Measurements from ENCODE around the gene SNRPD2. TPM values are rescaled to one million over a fixed set of nuclear protein-coding genes. Genes with fewer than 3 reads are reported as not detected.

SNRPD2 gene
- polyA plus RNA-seq, 2 of the 4 experiments (the other 2 are of a cell fraction) = 811 to 1,002 TPM

DNA sequence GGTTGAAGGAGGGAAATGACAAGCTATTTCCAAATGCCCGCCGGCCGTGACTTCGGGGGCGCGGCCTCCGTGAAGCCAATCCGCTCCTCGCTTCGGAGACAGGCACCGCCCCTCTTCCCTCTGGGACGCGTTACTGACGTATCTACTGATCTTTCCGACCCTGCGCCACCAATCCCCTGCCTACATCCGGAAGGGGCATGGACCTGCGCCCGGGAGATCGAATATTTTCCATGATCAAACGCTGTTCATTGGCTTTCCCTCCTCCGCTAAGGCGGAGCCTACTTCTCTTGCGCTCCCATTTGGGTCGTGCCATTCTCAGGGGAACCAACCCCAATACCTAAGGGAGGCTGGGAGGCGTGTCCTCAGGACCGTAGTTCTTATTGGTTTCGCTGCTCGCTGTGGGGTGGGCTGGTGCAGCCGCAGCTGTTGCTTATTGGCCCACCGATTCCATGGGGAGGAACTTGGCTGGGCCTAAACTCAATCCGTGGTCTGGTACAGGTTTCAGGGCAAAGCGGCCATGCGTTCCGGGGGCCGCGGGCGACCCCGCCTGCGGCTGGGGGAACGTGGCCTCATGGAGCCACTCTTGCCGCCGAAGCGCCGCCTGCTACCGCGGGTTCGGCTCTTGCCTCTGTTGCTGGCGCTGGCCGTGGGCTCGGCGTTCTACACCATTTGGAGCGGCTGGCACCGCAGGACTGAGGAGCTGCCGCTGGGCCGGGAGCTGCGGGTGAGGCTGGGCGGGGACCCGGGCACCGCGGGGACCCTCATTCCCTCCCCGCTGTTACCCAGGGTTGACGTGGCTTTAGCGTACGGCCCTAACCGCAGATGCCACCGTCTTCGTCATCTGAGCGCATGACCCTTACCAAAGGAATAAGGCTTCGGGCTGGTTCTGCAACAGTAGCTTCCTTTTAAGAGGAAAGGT is 693 bp upstream of the SNRPD2 start, which contains the start of gene QPCTL:
Gene QPCTL, plus strand, starts transcription at position 480 of the 919 bp plus-strand sequence. Its CDS starts 38 bp downstream, at position 518.
- Histone ChIP-seq H3K4me3 (peak within 1 kb of the TSS; percentile 82), H3K27ac (peak within 1 kb of the TSS; percentile 88 to 91), H3K4me1 (peaks cover 13% of the 10 kb centered on the region), H3K9me3 (no peaks in the 10 kb centered on the region), H3K4me2 (peak within 1 kb of the TSS; percentile 94)
- peak; percentile 99 to 100 for DNase-seq (ENCODE audit: low read depth in 1 of 2, low spot score in 1 of 2)
- FAIRE-seq = peak; percentile 100
- ChIA-PET POLR2A (interaction anchor here (0.6 to 4.6 kb wide), 21 partner anchors 8 to 514 kb away, joined by 3 to 68 read pairs (median 6); partner anchors contain the start of genes FBXO46, SIX5 and TRAPPC6A), CTCF (interaction anchor here (0.6 to 8.0 kb wide), 40 partner anchors 12 to 1152 kb away, joined by 3 to 160 read pairs (median 4); partner anchors contain the start of genes DMWD, FBXO46 and SIX5)
- under 1% methylated on average over 54 of the region's 70 CpGs for WGBS (ENCODE audit: missing lambda C conversion rate)
- peak; percentile 91 to 96 for ATAC-seq
- TF ChIP-seq RARB (CRISPR knock-in tag; IDR thresholded peaks at IDR 0.05) (no peak), JUNB (IDR thresholded peaks at IDR 0.05) (no peak), NR3C1 (IDR thresholded peaks at IDR 0.05) (no peak), POLR2A (IDR thresholded peaks at IDR 0.05; ENCODE audit: low read length) (peak; percentile 93), FOSB (CRISPR knock-in tag; IDR thresholded peaks at IDR 0.05) (no peak), CEBPB (IDR thresholded peaks at IDR 0.05) (no peak; a peak in 1 of 4 replicates), NFE2L2 (conservative IDR thresholded peaks at IDR 0.05; ENCODE audit: low read length) (no peak), ZSCAN20 (CRISPR knock-in tag; IDR thresholded peaks at IDR 0.05) (no peak), CHD4 (IDR thresholded peaks at IDR 0.05; ENCODE audit: borderline replicate concordance) (no peak), EHMT2 (IDR thresholded peaks at IDR 0.05; ENCODE audit: low read depth) (no peak), MAFK (IDR thresholded peaks at IDR 0.05; ENCODE audit: partially characterized antibody) (no peak), CBX2 (IDR thresholded peaks at IDR 0.05; ENCODE audit: borderline replicate concordance, low read depth) (no peak), BHLHE40 (IDR thresholded peaks at IDR 0.05; ENCODE audit: low read depth, low read length) (no peak), HOXA7 (CRISPR knock-in tag; IDR thresholded peaks at IDR 0.05) (no peak), RNF2 (IDR thresholded peaks at IDR 0.05; ENCODE audit: borderline replicate concordance, low read depth) (no peak), SREBF2 (IDR thresholded peaks at IDR 0.05) (no peak), EP300 (IDR thresholded peaks at IDR 0.05) (no peak), NPAS2 (CRISPR knock-in tag; IDR thresholded peaks at IDR 0.05; ENCODE audit: borderline replicate concordance) (no peak), PBX3 (IDR thresholded peaks at IDR 0.05) (no peak), USF2 (IDR thresholded peaks at IDR 0.05) (peak; percentile 53), E2F6 (IDR thresholded peaks at IDR 0.05; ENCODE audit: borderline replicate concordance, low read depth) (peak; percentile 45; the same call in 1 of the 2 replicates), ESRRA (IDR thresholded peaks at IDR 0.05; ENCODE audit: borderline replicate concordance, low read length) (no peak), ZC3H11A (IDR thresholded peaks at IDR 0.05) (0 out of 2 replicates have a peak, but pooled peaks have one; percentile 4), FOXS1 (CRISPR knock-in tag; IDR thresholded peaks at IDR 0.05) (no peak), HOXB13 (CRISPR knock-in tag; IDR thresholded peaks at IDR 0.05; ENCODE audit: low read depth) (no peak), KDM1A (IDR thresholded peaks at IDR 0.05; ENCODE audit: low read depth) (no peak), ZFP36 (IDR thresholded peaks at IDR 0.05; ENCODE audit: borderline replicate concordance, partially characterized antibody) (no peak), EHF (CRISPR knock-in tag; IDR thresholded peaks at IDR 0.05) (no peak), HEYL (CRISPR knock-in tag; IDR thresholded peaks at IDR 0.05) (no peak), GATA3 (IDR thresholded peaks at IDR 0.05; ENCODE audit: borderline replicate concordance) (peak; percentile 25; the same call in 1 of the 2 replicates), MAZ (IDR thresholded peaks at IDR 0.05; ENCODE audit: borderline replicate concordance, low read depth, low read length) (no peak)
- TF ChIP-seq, protein P1, sequence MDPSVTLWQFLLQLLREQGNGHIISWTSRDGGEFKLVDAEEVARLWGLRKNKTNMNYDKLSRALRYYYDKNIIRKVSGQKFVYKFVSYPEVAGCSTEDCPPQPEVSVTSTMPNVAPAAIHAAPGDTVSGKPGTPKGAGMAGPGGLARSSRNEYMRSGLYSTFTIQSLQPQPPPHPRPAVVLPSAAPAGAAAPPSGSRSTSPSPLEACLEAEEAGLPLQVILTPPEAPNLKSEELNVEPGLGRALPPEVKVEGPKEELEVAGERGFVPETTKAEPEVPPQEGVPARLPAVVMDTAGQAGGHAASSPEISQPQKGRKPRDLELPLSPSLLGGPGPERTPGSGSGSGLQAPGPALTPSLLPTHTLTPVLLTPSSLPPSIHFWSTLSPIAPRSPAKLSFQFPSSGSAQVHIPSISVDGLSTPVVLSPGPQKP (IDR thresholded peaks at IDR 0.05; ENCODE audit: low read depth, low read length) = no peak
- TF ChIP-seq, protein P2, sequence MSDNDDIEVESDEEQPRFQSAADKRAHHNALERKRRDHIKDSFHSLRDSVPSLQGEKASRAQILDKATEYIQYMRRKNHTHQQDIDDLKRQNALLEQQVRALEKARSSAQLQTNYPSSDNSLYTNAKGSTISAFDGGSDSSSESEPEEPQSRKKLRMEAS (IDR thresholded peaks at IDR 0.05) = 0 out of 2 replicates have a peak, but pooled peaks have one; percentile 83
- TF ChIP-seq, protein P3, sequence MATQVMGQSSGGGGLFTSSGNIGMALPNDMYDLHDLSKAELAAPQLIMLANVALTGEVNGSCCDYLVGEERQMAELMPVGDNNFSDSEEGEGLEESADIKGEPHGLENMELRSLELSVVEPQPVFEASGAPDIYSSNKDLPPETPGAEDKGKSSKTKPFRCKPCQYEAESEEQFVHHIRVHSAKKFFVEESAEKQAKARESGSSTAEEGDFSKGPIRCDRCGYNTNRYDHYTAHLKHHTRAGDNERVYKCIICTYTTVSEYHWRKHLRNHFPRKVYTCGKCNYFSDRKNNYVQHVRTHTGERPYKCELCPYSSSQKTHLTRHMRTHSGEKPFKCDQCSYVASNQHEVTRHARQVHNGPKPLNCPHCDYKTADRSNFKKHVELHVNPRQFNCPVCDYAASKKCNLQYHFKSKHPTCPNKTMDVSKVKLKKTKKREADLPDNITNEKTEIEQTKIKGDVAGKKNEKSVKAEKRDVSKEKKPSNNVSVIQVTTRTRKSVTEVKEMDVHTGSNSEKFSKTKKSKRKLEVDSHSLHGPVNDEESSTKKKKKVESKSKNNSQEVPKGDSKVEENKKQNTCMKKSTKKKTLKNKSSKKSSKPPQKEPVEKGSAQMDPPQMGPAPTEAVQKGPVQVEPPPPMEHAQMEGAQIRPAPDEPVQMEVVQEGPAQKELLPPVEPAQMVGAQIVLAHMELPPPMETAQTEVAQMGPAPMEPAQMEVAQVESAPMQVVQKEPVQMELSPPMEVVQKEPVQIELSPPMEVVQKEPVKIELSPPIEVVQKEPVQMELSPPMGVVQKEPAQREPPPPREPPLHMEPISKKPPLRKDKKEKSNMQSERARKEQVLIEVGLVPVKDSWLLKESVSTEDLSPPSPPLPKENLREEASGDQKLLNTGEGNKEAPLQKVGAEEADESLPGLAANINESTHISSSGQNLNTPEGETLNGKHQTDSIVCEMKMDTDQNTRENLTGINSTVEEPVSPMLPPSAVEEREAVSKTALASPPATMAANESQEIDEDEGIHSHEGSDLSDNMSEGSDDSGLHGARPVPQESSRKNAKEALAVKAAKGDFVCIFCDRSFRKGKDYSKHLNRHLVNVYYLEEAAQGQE (IDR thresholded peaks at IDR 0.05) = peak; percentile 24; the same call in 1 of the 2 replicates

Data from A549 (cell line).